Activated CD8-positive, alpha-beta T cell treated with anti-CD3 and anti-CD28 coated beads, Interleukin-2, amount 10 ng/mL, durations not matched to agents 7 days and 5 days (primary cell): Measurements from ENCODE around the gene XPC. TPM values are rescaled to one million over a fixed set of nuclear protein-coding genes. Genes with fewer than 3 reads are reported as not detected.
A peak's percentile ranks its signal among the peaks of the same experiment; 100 is the strongest.

ENCODE experiments used
- ATAC-seq: fragments of 150-1000 bp; cut with Tn5 transposase; one replicate; pipeline ENCODE4 v1.10.0; 2021; ENCODE audit warnings: moderate library complexity
- CTCF ChIA-PET: fragments of 350-600 bp; sonication (Branson Sonifier 250); formaldehyde crosslinking; loops from one replicate; lab custom pipeline; 2021; ENCODE audit warnings: antibody characterized with exemption; lab: Charles Lee
- POLR2A ChIA-PET: fragments of 350-600 bp; sonication (Branson Sonifier 250); formaldehyde crosslinking; loops from one replicate; lab custom pipeline; 2021; ENCODE audit warnings: antibody characterized with exemption; lab: Charles Lee
- DNase-seq: peaks from one replicate; pipeline ENCODE4 v3.0.0-alpha.2; 2020
- H3K27ac Mint-ChIP-seq: one replicate; pipeline ENCODE4 v1.8.0; 2021; ENCODE audit warnings: mild to moderate bottlenecking, mixed read lengths
- H3K27me3 Mint-ChIP-seq: one replicate; pipeline ENCODE4 v1.8.0; 2021; ENCODE audit warnings: low read depth, mixed read lengths
- H3K36me3 Mint-ChIP-seq: one replicate; pipeline ENCODE4 v1.8.0; 2021; ENCODE audit warnings: low read depth, mixed read lengths
- H3K4me1 Mint-ChIP-seq: one replicate; pipeline ENCODE4 v1.8.0; 2021; ENCODE audit warnings: low read depth, mixed read lengths
- H3K4me3 Mint-ChIP-seq: one replicate; pipeline ENCODE4 v1.8.0; 2021; ENCODE audit warnings: mild to moderate bottlenecking, mixed read lengths
- H3K9me3 Mint-ChIP-seq: one replicate; pipeline ENCODE4 v1.8.0; 2022; ENCODE audit warnings: mixed read lengths; ENCODE audit not compliant: insufficient read depth
- total RNA-seq, 2 experiments: library from RNA; stranded (reverse); gene quantifications; one replicate each; pipeline ENCODE4 v1.2.3, GENCODE V29; 2021

Gene XPC
- total RNA-seq, 2 experiments from 2014 or later: 29.4 to 31.6 TPM

DNA sequence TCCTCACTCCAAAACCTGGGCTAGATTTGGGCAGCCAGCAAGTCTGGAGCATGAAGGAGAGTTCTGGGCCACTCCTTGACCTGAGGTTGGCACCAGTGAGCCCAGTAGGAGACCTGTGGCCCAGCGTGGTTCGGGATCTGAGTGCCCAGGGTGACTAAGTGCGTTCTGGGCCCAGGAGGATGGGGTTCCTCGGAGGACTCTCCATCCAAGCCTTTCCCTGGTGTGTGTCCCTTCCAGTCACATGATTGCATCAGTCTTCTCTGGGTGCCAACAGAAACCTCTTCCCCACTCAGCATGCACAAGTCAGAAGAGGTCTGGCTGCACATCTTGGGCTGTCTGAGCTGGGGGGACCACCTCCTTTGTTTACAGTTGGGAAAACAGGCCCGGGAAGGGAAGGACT lies 38.6 kb downstream of the XPC start:
- Mint-ChIP-seq H3K4me1 (peaks cover 30% of the 10 kb centered on the region), H3K4me3 (no peak overlapping the region), H3K27me3 (no peaks in the 10 kb centered on the region), H3K9me3 (no peaks in the 10 kb centered on the region), H3K27ac (no peak overlapping the region), H3K36me3 (peaks cover 33% of the 10 kb centered on the region)
- DNase-seq: no peak
- ATAC-seq: no peak
- POLR2A ChIA-PET: interaction anchor here (3.5 kb wide), 1 partner anchor 39 kb away, joined by 16 read pairs; the partner anchor contains the start of genes LSM3 and XPC
- CTCF ChIA-PET: interaction anchor here (3.5 kb wide), 1 partner anchor 15 kb away, joined by 17 read pairs; the partner anchor contains the start of genes CHCHD4 and TMEM43

- DNase-seq: no peak
- peaks cover 23% of the 10 kb centered on the region for H3K4me1 Mint-ChIP-seq
- ChIA-PET POLR2A (interaction anchor here (1.6 kb wide), 1 partner anchor 13 kb away, joined by 6 read pairs; the partner anchor contains the start of genes CHCHD4 and TMEM43), CTCF (no interaction called here)
- no peaks in the 10 kb centered on the region for H3K9me3 Mint-ChIP-seq
- H3K36me3 Mint-ChIP-seq: peaks cover 31% of the 10 kb centered on the region
- H3K27me3 Mint-ChIP-seq: no peaks in the 10 kb centered on the region
- H3K27ac Mint-ChIP-seq: no peak overlapping the region
- H3K4me3 Mint-ChIP-seq: no peak overlapping the region
- ATAC-seq: no peak
These were observed 39.3 kb downstream of the XPC start for GRCh38 chr3:14138878-14139655.

DNA sequence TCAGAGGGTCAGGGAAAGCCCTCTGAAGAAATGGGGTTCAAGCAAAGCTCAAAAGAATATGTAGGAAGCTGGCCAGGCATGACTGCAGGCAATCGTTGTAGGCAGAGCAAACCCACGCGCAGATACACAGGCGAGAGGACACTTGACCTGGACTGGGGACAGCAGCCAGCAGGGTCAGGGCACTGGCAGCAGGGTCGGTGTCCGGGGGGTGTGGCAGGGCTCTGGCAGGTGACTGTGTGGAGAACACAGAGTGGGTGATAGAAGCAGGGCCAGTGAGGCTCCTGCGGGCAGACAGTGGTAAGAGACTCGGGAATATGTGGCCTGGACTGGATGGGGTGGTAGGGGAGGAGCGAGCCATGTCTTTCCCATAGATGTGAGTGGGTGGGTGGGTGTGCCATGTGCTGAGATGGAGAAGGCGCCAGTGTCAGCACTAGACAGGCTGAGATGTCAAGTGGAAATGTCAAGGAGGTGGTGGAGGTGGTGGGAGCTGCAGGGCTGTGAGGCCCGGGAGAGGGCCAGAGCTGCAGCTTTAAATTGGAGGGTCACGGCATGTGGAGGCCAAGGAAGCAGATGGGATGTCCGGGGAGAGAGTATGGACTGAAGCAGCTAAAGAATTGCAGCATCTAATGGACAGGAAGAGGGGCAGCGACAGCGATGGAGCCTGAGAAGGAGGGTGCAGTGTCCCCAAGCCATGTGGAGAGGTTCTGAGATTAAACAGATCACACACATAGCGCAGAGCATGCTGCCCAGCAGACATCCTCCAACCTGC lies 40.1 kb downstream of the XPC start:
- Mint-ChIP-seq H3K4me1 (peaks cover 15% of the 10 kb centered on the region), H3K36me3 (peaks cover 31% of the 10 kb centered on the region), H3K27me3 (no peaks in the 10 kb centered on the region), H3K9me3 (no peaks in the 10 kb centered on the region), H3K4me3 (no peak overlapping the region), H3K27ac (no peak overlapping the region)
- DNase-seq (no peak), ATAC-seq (no peak)
- ChIA-PET POLR2A (interaction anchor here (1.6 kb wide), 1 partner anchor 13 kb away, joined by 6 read pairs; the partner anchor contains the start of genes CHCHD4 and TMEM43), CTCF (no interaction called here)

DNA sequence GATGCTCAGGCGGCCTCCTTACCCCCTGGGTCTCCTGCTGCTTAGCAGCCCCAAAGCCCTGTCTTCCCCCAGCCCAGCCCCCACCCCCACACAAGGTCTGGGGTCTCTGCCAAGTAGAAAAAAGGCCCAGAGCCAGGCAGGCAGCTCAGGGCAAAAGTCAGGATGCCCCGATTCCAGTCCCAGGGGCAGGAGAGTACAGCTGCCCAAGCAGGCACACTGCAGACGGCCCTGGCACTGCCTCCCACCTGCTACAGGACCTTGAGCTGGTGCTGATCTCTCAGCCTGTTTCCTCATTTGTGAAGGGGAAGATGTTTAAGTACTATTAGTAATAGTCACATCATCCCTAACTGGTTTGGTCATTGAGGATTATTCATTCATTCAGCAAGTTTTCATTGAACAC lies 41.0 kb downstream of the XPC start:
- ChIA-PET CTCF (no interaction called here), POLR2A (interaction anchor here (1.1 kb wide), 1 partner anchor 12 kb away, joined by 5 read pairs; the partner anchor contains the start of genes CHCHD4 and TMEM43)
- H3K36me3 Mint-ChIP-seq: peaks cover 31% of the 10 kb centered on the region
- H3K27me3 Mint-ChIP-seq: no peaks in the 10 kb centered on the region
- no peak overlapping the region for H3K4me3 Mint-ChIP-seq
- ATAC-seq: no peak
- H3K27ac Mint-ChIP-seq: no peak overlapping the region
- peaks cover 8% of the 10 kb centered on the region for H3K4me1 Mint-ChIP-seq
- no peaks in the 10 kb centered on the region for H3K9me3 Mint-ChIP-seq
- no peak for DNase-seq

- ATAC-seq (no peak), DNase-seq (no peak)
- ChIA-PET CTCF (no interaction called here), POLR2A (interaction anchor here (1.1 kb wide), 1 partner anchor 12 kb away, joined by 5 read pairs; the partner anchor contains the start of genes CHCHD4 and TMEM43)
- Mint-ChIP-seq H3K9me3 (no peaks in the 10 kb centered on the region), H3K27ac (no peak overlapping the region), H3K4me3 (no peak overlapping the region), H3K4me1 (peaks cover 4% of the 10 kb centered on the region), H3K27me3 (no peaks in the 10 kb centered on the region), H3K36me3 (peaks cover 29% of the 10 kb centered on the region)
These were observed 41.4 kb downstream of the XPC start for GRCh38 chr3:14137004-14137403.

GRCh38 chr3:14135581-14135980 lies 42.8 kb downstream of the XPC start:
- Mint-ChIP-seq H3K4me1 (no peaks in the 10 kb centered on the region), H3K27me3 (no peaks in the 10 kb centered on the region), H3K27ac (no peak overlapping the region), H3K9me3 (no peaks in the 10 kb centered on the region), H3K4me3 (no peak overlapping the region), H3K36me3 (peaks cover 33% of the 10 kb centered on the region)
- no peak for ATAC-seq
- POLR2A ChIA-PET: no interaction called here
- CTCF ChIA-PET: no interaction called here
- no peak for DNase-seq

- Mint-ChIP-seq H3K4me1 (no peaks in the 10 kb centered on the region), H3K27ac (no peak overlapping the region), H3K36me3 (peaks cover 43% of the 10 kb centered on the region)
These were observed 44.1 kb downstream of the XPC start for GRCh38 chr3:14134291-14134690.

DNA sequence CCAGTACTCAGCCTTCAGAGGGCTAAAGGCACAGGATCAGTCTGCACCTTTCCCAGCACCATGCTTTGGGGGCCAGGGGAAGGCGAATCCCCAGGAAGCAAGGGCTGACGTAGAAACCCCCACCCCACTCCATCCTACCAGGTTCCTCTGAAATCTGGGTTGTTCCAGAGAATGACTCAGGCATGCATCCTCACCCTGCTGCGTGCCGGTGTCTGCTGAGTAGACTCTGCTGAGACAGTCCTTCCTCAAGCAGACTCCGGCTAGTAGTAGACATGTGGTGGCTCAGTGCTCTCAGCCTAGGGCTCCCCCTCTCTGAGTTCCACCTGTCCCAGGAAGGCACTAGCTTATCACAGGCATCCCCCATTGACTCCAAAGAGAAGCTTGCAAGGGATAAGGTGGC lies 44.5 kb downstream of the XPC start:
- POLR2A ChIA-PET: interaction anchor here (1.3 to 1.7 kb wide), 2 partner anchors 8 to 9 kb away, joined by 5 to 7 read pairs; partner anchors contain the start of genes CHCHD4 and TMEM43

More at GRCh38 chr3:14134291-14134690, 44.1 kb downstream of the XPC start:
- ChIA-PET CTCF (interaction anchor here (1.7 kb wide), 1 partner anchor 9 kb away, joined by 7 read pairs; the partner anchor contains the start of genes CHCHD4 and TMEM43), POLR2A (interaction anchor here (1.7 kb wide), 1 partner anchor 9 kb away, joined by 7 read pairs; the partner anchor contains the start of genes CHCHD4 and TMEM43)
- DNase-seq (no peak), ATAC-seq (no peak)
- Mint-ChIP-seq H3K4me3 (no peak overlapping the region), H3K9me3 (no peaks in the 10 kb centered on the region), H3K27me3 (no peaks in the 10 kb centered on the region)

GRCh38 chr3:14133188-14133800 lies 45.1 kb downstream of the XPC start:
- DNase-seq (no peak), ATAC-seq (no peak)
- Mint-ChIP-seq H3K9me3 (no peaks in the 10 kb centered on the region), H3K4me1 (peaks cover 3% of the 10 kb centered on the region), H3K36me3 (peaks cover 49% of the 10 kb centered on the region), H3K27me3 (no peaks in the 10 kb centered on the region), H3K27ac (peak overlapping the region; percentile 56), H3K4me3 (no peak overlapping the region)
- ChIA-PET CTCF (interaction anchor here (1.7 kb wide), 1 partner anchor 8 kb away, joined by 7 read pairs; the partner anchor contains the start of genes CHCHD4 and TMEM43), POLR2A (interaction anchor here (1.0 to 1.7 kb wide), 3 partner anchors 8 to 45 kb away, joined by 3 to 7 read pairs (median 5); partner anchors contain the start of genes CHCHD4, LSM3, TMEM43 and XPC)

More for the DNA sequence above, 44.5 kb downstream of the XPC start:
- ATAC-seq (no peak), DNase-seq (no peak)
- CTCF ChIA-PET: interaction anchor here (1.7 kb wide), 1 partner anchor 9 kb away, joined by 7 read pairs; the partner anchor contains the start of genes CHCHD4 and TMEM43
- Mint-ChIP-seq H3K4me1 (no peaks in the 10 kb centered on the region), H3K4me3 (no peak overlapping the region), H3K27me3 (no peaks in the 10 kb centered on the region), H3K36me3 (peaks cover 46% of the 10 kb centered on the region), H3K9me3 (no peaks in the 10 kb centered on the region), H3K27ac (no peak overlapping the region)

- H3K9me3 Mint-ChIP-seq: no peaks in the 10 kb centered on the region
- ChIA-PET CTCF (no interaction called here), POLR2A (interaction anchor here (1.0 to 1.3 kb wide), 2 partner anchors 9 to 46 kb away, joined by 3 to 5 read pairs; partner anchors contain the start of genes LSM3 and XPC)
- H3K27ac Mint-ChIP-seq: no peak overlapping the region
- DNase-seq (no peak), ATAC-seq (no peak)
- no peaks in the 10 kb centered on the region for H3K27me3 Mint-ChIP-seq
- H3K36me3 Mint-ChIP-seq: peaks cover 52% of the 10 kb centered on the region
- H3K4me1 Mint-ChIP-seq: peaks cover 9% of the 10 kb centered on the region
- H3K4me3 Mint-ChIP-seq: no peak overlapping the region
These were observed 45.7 kb downstream of the XPC start for GRCh38 chr3:14132689-14133088.

GRCh38 chr3:14132120-14132519 lies 46.3 kb downstream of the XPC start:
- ChIA-PET CTCF (no interaction called here), POLR2A (interaction anchor here (0.7 kb wide), 1 partner anchor 11 kb away, joined by 3 read pairs; no protein-coding TSS in a partner anchor)
- peaks cover 15% of the 10 kb centered on the region for H3K4me1 Mint-ChIP-seq
- no peaks in the 10 kb centered on the region for H3K27me3 Mint-ChIP-seq
- ATAC-seq (no peak), DNase-seq (no peak)
- no peak overlapping the region for H3K4me3 Mint-ChIP-seq
- H3K9me3 Mint-ChIP-seq: no peaks in the 10 kb centered on the region
- no peak overlapping the region for H3K27ac Mint-ChIP-seq
- peaks cover 57% of the 10 kb centered on the region for H3K36me3 Mint-ChIP-seq
